Measurements from ENCODE around the gene HIVEP1.

- TF ChIP-seq POLR2A (IDR thresholded peaks at IDR 0.05; ENCODE audit: low read depth, low read length) = no peak
- TF ChIP-seq POLR2AphosphoS5 (IDR thresholded peaks at IDR 0.05; ENCODE audit: low read depth, low read length) = no peak
- TF ChIP-seq POU2F2 (IDR thresholded peaks at IDR 0.05; ENCODE audit: low read depth, low read length) = no peak
- TF ChIP-seq PAX5 (IDR thresholded peaks at IDR 0.05; ENCODE audit: insufficient read depth, low read length, severe bottlenecking) = no peak
Measured at GRCh38 chr6:12116978-12117377, 104.9 kb downstream of the HIVEP1 start.

Data from GM12891 (cell line).